Natural killer cell (primary cell): Measurements from ENCODE around the gene USP48. TPM values are rescaled to one million over a fixed set of nuclear protein-coding genes. Genes with fewer than 3 reads are reported as not detected.
"Not testable (repeated sequence)": the region's sequence is repeated elsewhere in the genome, so short reads cannot be mapped to it uniquely, and the experiment has no call there.

Source experiments
- ATAC-seq, 3 donors: fragments of 150-1000 bp in 2 of 3; fragments of 200-7000 bp in 1 of 3; cut with Tn5 transposase; 1 replicate in 1 of 3; 2 replicates in 2 of 3; pipeline ENCODE4 v1.10.0; 2021; ENCODE audit warnings: mild to moderate bottlenecking in 2 of 3, moderate library complexity in 2 of 3
- DNase-seq, 2 donors: peaks; one replicate each; pipeline versions ENCODE4 v3.0.0 to v3.0.0-alpha.2; 2013 to 2021; ENCODE audit warnings: mixed read lengths in 1 of 2
- H3K27ac ChIP-seq: one replicate; pipeline ENCODE4 v1.5.1; 2013; ENCODE audit warnings: mild to moderate bottlenecking, low read length
- H3K27me3 ChIP-seq: one replicate; pipeline ENCODE4 v1.6.1; 2013; ENCODE audit warnings: low read length; ENCODE audit not compliant: control insufficient read depth, insufficient read depth
- H3K36me3 ChIP-seq: one replicate; pipeline ENCODE4 v1.6.1; 2013; ENCODE audit warnings: low read length; ENCODE audit not compliant: control insufficient read depth, insufficient read depth
- H3K4me1 ChIP-seq: one replicate; pipeline ENCODE4 v1.6.1; 2013; ENCODE audit warnings: low read length; ENCODE audit not compliant: control insufficient read depth, insufficient read depth
- H3K4me3 ChIP-seq: one replicate; pipeline ENCODE4 v1.5.1; 2013; ENCODE audit warnings: low read length
- H3K9me3 ChIP-seq: one replicate; pipeline ENCODE4 v1.6.1; 2013; ENCODE audit warnings: low read length; ENCODE audit not compliant: control insufficient read depth, insufficient read depth
- H3K27ac Mint-ChIP-seq, 2 donors: one replicate each; pipeline ENCODE4 v1.8.0; 2022; ENCODE audit warnings: mild to moderate bottlenecking in 2 of 2, mixed read lengths in 2 of 2, moderate library complexity in 1 of 2
- H3K27me3 Mint-ChIP-seq, 2 donors: one replicate each; pipeline ENCODE4 v1.8.0; 2022; ENCODE audit warnings: low read depth in 2 of 2, mixed read lengths in 2 of 2
- H3K36me3 Mint-ChIP-seq: one replicate; pipeline ENCODE4 v1.8.0; 2022; ENCODE audit warnings: mixed read lengths
- H3K4me1 Mint-ChIP-seq, 2 donors: one replicate each; pipeline ENCODE4 v1.8.0; 2022; ENCODE audit warnings: mixed read lengths in 2 of 2
- H3K4me3 Mint-ChIP-seq: one replicate; pipeline ENCODE4 v1.8.0; 2022; ENCODE audit warnings: mild to moderate bottlenecking, moderate library complexity, mixed read lengths
- H3K9me3 Mint-ChIP-seq, 2 donors: one replicate each; pipeline ENCODE4 v1.8.0; 2022; ENCODE audit warnings: mixed read lengths in 2 of 2
- WGBS: methylation state at CpG from one replicate; pipeline ENCODE4 v1.1.7; 2013; ENCODE audit warnings: missing lambda C conversion rate; ENCODE audit not compliant: insufficient coverage; 5-methylcytosine and 5-hydroxymethylcytosine counted together
- intact Hi-C: fragments of 100-400 bp; cut with micrococcal nuclease; formaldehyde crosslinking; loops from one replicate; pipeline ENCODE4 v1.14.2; 2022
- total RNA-seq, 4 donors: library from RNA; stranded (reverse); fragments of 120-200 nt in 1 of 4; gene quantifications; one replicate each; pipeline versions ENCODE4 v1.2.3 to v1.2.4, GENCODE V29; 2013 to 2022
- TF ChIP-seq, protein P1 (sequence below): fragments of 200-600 bp; IDR thresholded peaks from one replicate; pipeline ENCODE4 v1.8.0; 2022; ENCODE audit warnings: antibody characterized with exemption

Gene USP48
- total RNA-seq, 3 donors from 2014 or later (not counting 1 experiment from before 2014, with no cell fraction given) = 71.4 to 127 (median 90.5) TPM

- Histone ChIP-seq H3K4me3 (no peak overlapping the region), H3K4me1 (peaks cover 1% of the 10 kb centered on the region), H3K27me3 (peaks cover 5% of the 10 kb centered on the region), H3K36me3 (peaks cover 12% of the 10 kb centered on the region), H3K27ac (no peak overlapping the region), H3K9me3 (no peaks in the 10 kb centered on the region)
- Mint-ChIP-seq H3K9me3 (no peaks in the 10 kb centered on the region), H3K27me3 (no peaks in the 10 kb centered on the region), H3K36me3 (no peaks in the 10 kb centered on the region), H3K27ac (no peak overlapping the region), H3K4me3 (no peak overlapping the region), H3K4me1 (no peaks in the 10 kb centered on the region)
- 95% methylated on average over 10 of the region's 10 CpGs for WGBS
- intact Hi-C loops = no loop called here
- ATAC-seq = no peak
- TF ChIP-seq, protein P1, sequence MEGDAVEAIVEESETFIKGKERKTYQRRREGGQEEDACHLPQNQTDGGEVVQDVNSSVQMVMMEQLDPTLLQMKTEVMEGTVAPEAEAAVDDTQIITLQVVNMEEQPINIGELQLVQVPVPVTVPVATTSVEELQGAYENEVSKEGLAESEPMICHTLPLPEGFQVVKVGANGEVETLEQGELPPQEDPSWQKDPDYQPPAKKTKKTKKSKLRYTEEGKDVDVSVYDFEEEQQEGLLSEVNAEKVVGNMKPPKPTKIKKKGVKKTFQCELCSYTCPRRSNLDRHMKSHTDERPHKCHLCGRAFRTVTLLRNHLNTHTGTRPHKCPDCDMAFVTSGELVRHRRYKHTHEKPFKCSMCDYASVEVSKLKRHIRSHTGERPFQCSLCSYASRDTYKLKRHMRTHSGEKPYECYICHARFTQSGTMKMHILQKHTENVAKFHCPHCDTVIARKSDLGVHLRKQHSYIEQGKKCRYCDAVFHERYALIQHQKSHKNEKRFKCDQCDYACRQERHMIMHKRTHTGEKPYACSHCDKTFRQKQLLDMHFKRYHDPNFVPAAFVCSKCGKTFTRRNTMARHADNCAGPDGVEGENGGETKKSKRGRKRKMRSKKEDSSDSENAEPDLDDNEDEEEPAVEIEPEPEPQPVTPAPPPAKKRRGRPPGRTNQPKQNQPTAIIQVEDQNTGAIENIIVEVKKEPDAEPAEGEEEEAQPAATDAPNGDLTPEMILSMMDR = no peak
- DNase-seq = no peak
These were observed 108.0 kb downstream of the USP48 start for GRCh38 chr1:21674957-21675356.

DNA sequence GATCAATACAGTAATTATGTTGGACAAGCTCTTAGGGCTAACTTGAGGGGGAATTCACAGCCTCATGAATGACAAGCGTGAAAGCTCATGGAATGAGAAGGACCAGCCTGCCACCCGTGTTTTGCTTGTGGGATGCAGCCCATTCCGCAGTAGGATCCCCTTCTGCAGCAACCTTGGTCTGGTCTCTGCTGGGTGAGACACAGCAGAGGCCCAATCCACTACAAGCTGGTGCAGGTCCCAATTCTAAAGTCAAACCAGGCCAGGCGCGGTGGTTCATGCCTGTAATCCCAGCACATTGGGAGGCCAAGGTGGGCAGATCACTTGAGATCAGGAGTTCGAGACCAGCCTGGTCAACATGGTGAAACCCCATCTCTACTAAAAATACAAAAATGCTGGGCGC is 109.1 kb downstream of the USP48 start:
- WGBS = 95% methylated on average over 7 of the region's 7 CpGs
- H3K4me1 Mint-ChIP-seq, ATAC-seq, H3K27ac ChIP-seq, H3K27ac Mint-ChIP-seq, H3K36me3 Mint-ChIP-seq, H3K36me3 ChIP-seq, H3K27me3 Mint-ChIP-seq, H3K4me3 ChIP-seq, H3K4me3 Mint-ChIP-seq, H3K27me3 ChIP-seq, H3K9me3 Mint-ChIP-seq, intact Hi-C loops, DNase-seq, H3K9me3 ChIP-seq: not testable (repeated sequence)
- peaks cover 10% of the 10 kb centered on the region for H3K4me1 ChIP-seq

DNA sequence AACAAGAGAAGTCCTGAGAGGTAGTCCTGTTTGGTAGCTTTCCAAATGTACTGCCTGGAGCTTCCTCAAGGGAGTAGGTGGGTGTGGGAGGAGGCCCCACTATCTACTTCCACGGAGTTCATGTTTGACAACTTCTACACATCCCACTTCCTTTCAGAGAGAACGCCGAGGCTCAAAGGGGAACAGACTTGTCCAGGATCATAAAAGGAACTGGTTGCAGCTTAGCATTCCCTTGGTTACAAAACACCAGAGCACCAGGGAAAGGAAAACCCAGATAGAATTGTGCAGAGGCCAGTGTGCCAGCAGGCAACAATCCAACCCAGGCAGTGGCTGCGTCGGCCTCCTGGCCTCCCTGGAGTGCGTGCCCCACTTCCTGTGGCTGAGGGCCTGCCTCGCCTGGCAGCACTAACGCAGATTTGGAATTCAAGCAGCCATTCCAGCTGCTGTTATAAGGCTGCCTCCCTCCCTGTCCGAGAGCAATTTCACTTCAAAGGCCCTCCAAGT is 109.6 kb downstream of the USP48 start:
- H3K27ac ChIP-seq = no peak overlapping the region
- intact Hi-C loops = no loop called here
- H3K27me3 ChIP-seq = peaks cover 11% of the 10 kb centered on the region
- Mint-ChIP-seq H3K9me3 (no peaks in the 10 kb centered on the region), H3K4me3 (no peak overlapping the region), H3K36me3 (no peaks in the 10 kb centered on the region), H3K4me1 (peaks cover 0 to 5% of the 10 kb centered on the region in 2 donors), H3K27me3 (no peaks in the 10 kb centered on the region), H3K27ac (no peak overlapping the region)
- H3K9me3 ChIP-seq = no peaks in the 10 kb centered on the region
- peaks cover 2% of the 10 kb centered on the region for H3K36me3 ChIP-seq
- TF ChIP-seq, protein P1 = no peak
- no peak overlapping the region for H3K4me3 ChIP-seq
- DNase-seq (no peak), ATAC-seq (no peak)
- WGBS = 21% methylated on average over 9 of the region's 9 CpGs
- peaks cover 15% of the 10 kb centered on the region for H3K4me1 ChIP-seq

- Histone ChIP-seq H3K4me3 (no peak overlapping the region), H3K9me3 (no peaks in the 10 kb centered on the region), H3K4me1 (peaks cover 19% of the 10 kb centered on the region), H3K27me3 (peaks cover 18% of the 10 kb centered on the region), H3K27ac (no peak overlapping the region), H3K36me3 (no peaks in the 10 kb centered on the region)
- Mint-ChIP-seq H3K4me1 (peaks cover 0 to 5% of the 10 kb centered on the region in 2 donors), H3K36me3 (no peaks in the 10 kb centered on the region), H3K4me3 (no peak overlapping the region), H3K9me3 (no peaks in the 10 kb centered on the region), H3K27ac (no peak overlapping the region), H3K27me3 (peaks cover 0 to 6% of the 10 kb centered on the region in 2 donors)
- DNase-seq = no peak
- intact Hi-C loops = no loop called here
- no peak for ATAC-seq
- TF ChIP-seq, protein P1 = no peak
- 89% methylated on average over 10 of the region's 10 CpGs for WGBS
These were observed 110.3 kb downstream of the USP48 start for GRCh38 chr1:21672478-21673276.
